Transverse colon (tissue), 3 donors: Measurements from ENCODE around the gene SPEG.

Experiments used
- EP300 ChIP-seq: sonication (generic); formaldehyde crosslinking; IDR thresholded peaks from one replicate; pipeline ENCODE4 v1.6.1; 2017; ENCODE audit warnings: antibody characterized with exemption, low read depth
- POLR2A ChIP-seq: fragments of 450-650 bp; IDR thresholded peaks from one replicate; pipeline ENCODE4 v1.6.1; 2016; ENCODE audit warnings: antibody characterized with exemption, mild to moderate bottlenecking, moderate library complexity
- TF ChIP-seq, protein P1 (sequence below), 5 experiments: fragments of 200-600 bp in 3 of 5; fragments of 450-650 bp in 2 of 5; sonication (generic) in 3 of 5; IDR thresholded peaks; 1 replicate in 2 of 5; 2 replicates in 3 of 5; pipeline ENCODE4 v1.5.1; 2016 to 2017; ENCODE audit warnings: antibody characterized with exemption in 5 of 5, inconsistent platforms in 3 of 5, mild to moderate bottlenecking in 2 of 5, moderate library complexity in 1 of 5

DNA sequence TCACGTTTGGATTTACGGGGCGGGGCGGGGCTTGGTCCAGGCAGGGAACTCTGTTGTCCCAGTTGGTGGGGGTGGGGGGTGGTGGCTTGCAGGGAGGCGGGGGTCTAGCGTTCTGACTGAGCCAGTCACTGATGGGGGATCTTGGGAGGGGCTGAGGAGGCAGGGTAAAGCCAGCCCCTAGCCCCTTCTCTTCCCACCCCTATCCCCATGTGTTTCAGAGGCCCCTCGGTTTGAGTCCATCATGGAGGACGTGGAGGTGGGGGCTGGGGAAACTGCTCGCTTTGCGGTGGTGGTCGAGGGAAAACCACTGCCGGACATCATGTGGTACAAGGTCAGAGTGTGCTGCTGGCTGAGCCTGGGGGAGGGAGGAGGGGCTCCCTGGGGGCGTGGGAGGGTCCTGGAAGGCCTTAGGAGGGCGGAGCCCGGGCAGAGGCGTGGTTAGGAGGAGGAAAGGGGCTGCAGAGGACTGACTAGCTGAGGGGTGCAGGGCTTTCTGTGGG, 42.1 kb downstream of the SPEG start:
- TF ChIP-seq POLR2A (no peak), EP300 (no peak)
- TF ChIP-seq, protein P1, sequence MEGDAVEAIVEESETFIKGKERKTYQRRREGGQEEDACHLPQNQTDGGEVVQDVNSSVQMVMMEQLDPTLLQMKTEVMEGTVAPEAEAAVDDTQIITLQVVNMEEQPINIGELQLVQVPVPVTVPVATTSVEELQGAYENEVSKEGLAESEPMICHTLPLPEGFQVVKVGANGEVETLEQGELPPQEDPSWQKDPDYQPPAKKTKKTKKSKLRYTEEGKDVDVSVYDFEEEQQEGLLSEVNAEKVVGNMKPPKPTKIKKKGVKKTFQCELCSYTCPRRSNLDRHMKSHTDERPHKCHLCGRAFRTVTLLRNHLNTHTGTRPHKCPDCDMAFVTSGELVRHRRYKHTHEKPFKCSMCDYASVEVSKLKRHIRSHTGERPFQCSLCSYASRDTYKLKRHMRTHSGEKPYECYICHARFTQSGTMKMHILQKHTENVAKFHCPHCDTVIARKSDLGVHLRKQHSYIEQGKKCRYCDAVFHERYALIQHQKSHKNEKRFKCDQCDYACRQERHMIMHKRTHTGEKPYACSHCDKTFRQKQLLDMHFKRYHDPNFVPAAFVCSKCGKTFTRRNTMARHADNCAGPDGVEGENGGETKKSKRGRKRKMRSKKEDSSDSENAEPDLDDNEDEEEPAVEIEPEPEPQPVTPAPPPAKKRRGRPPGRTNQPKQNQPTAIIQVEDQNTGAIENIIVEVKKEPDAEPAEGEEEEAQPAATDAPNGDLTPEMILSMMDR (IDR thresholded peaks at IDR 0.05) = no peak
